Neural crest cell (in vitro differentiated cells): ENCODE measurements around the gene CBX6. TPM values are rescaled to one million over a fixed set of nuclear protein-coding genes. Genes with fewer than 3 reads are reported as not detected.

ENCODE experiments used
- DNase-seq: peaks from one replicate; pipeline ENCODE4 v3.0.0; 2021; ENCODE audit warnings: low read depth, mixed read lengths, low spot score
- H3K27ac Mint-ChIP-seq: one replicate; pipeline ENCODE4 v1.8.0; 2021; ENCODE audit warnings: mild to moderate bottlenecking, mixed read lengths; ENCODE audit not compliant: unreplicated experiment
- H3K27me3 Mint-ChIP-seq: 2 replicates; pipeline ENCODE4 v1.8.0; 2021; ENCODE audit warnings: low read depth, mild to moderate bottlenecking, mixed read lengths
- H3K36me3 Mint-ChIP-seq: 2 replicates; pipeline ENCODE4 v1.8.0; 2021; ENCODE audit warnings: low read depth, mild to moderate bottlenecking, mixed read lengths
- H3K4me1 Mint-ChIP-seq: 2 replicates; pipeline ENCODE4 v1.8.0; 2021; ENCODE audit warnings: mixed read lengths
- H3K4me3 Mint-ChIP-seq: one replicate; pipeline ENCODE4 v1.8.0; 2021; ENCODE audit warnings: mild to moderate bottlenecking, mixed read lengths
- H3K9me3 Mint-ChIP-seq: 2 replicates; pipeline ENCODE4 v1.8.0; 2021; ENCODE audit warnings: mixed read lengths
- CTCF ChIP-seq: fragments of 200-600 bp; sonication (generic); conservative IDR thresholded peaks from 2 replicates; pipeline ENCODE4 v1.5.0; 2021; ENCODE audit warnings: antibody characterized with exemption, mild to moderate bottlenecking
- total RNA-seq: library from RNA; stranded (reverse); gene quantifications from 2 replicates; pipeline ENCODE4 v1.2.1, GENCODE V29; 2021

The CBX6 gene
- total RNA-seq, 1 donor from 2014 or later: 48.2 TPM

DNA sequence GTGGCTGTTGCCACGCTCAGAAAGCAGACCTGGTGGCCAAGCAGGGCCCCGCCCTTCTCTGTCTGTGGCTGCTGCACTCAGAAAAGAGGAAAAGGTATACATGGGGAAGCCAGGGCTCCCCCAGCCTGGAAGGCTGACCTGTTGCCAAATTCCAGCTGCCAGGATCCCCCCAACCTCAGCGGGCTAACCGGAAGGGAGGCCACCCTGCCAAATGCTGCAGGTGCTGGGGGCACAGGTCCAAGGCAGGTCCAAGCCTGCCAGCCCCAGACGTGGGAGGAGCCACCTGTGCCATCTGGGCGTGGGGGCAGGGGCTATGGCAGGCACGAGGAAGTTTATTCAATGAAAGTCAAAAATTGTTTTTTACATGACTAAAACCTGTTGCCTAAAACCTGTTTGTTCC lies 30.8 kb downstream of the CBX6 start:
- Mint-ChIP-seq H3K27ac (no peak overlapping the region), H3K27me3 (peaks cover 64% of the 10 kb centered on the region)
- no peak for TF ChIP-seq CTCF

GRCh38 chr22:38840129-38840528 lies 31.9 kb downstream of the CBX6 start:
- Mint-ChIP-seq H3K27ac (no peak overlapping the region), H3K4me3 (peak overlapping the region; percentile 50), H3K4me1 (peaks cover 4% of the 10 kb centered on the region), H3K27me3 (peaks cover 63% of the 10 kb centered on the region), H3K36me3 (no peaks in the 10 kb centered on the region), H3K9me3 (no peaks in the 10 kb centered on the region)
- TF ChIP-seq CTCF: no peak
- DNase-seq: no peak

More for the DNA sequence above, 30.8 kb downstream of the CBX6 start:
- no peaks in the 10 kb centered on the region for H3K9me3 Mint-ChIP-seq
- H3K4me3 Mint-ChIP-seq: no peak overlapping the region
- no peaks in the 10 kb centered on the region for H3K36me3 Mint-ChIP-seq
- no peak for DNase-seq
- H3K4me1 Mint-ChIP-seq: peaks cover 4% of the 10 kb centered on the region

- Mint-ChIP-seq H3K36me3 (no peaks in the 10 kb centered on the region), H3K4me1 (peaks cover 4% of the 10 kb centered on the region), H3K4me3 (peak overlapping the region; percentile 50), H3K27ac (no peak overlapping the region), H3K27me3 (peaks cover 61% of the 10 kb centered on the region), H3K9me3 (no peaks in the 10 kb centered on the region)
- DNase-seq: no peak
- no peak for TF ChIP-seq CTCF
Measured at GRCh38 chr22:38839686-38840085, 32.3 kb downstream of the CBX6 start.

DNA sequence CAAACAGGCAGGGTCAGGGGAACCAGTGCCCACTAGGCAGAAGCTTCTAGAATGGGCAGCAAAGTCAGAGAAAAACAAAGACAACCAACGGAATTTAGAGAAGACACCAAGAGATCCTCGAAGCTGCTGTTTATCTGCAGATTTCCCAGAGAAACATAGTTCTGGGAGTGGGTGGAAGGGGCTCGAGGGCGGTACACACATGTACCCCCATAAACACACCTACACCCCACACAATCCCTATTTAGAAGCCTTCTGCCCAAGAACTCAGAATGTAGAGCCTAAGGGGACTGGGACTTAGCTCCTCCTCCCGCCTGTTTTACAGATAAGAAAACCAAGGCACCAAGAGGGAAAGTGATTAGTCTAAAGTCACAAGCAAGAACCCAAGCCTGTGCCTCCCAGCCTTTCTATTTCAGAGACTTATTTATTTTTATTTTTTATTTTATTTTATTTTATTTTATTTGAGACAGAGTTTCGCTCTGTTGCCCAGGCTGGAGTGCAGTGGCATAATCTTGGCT lies 34.5 kb downstream of the CBX6 start:
- no peaks in the 10 kb centered on the region for H3K9me3 Mint-ChIP-seq
- H3K27ac Mint-ChIP-seq: no peak overlapping the region
- no peak for DNase-seq
- H3K36me3 Mint-ChIP-seq: no peaks in the 10 kb centered on the region
- no peak for TF ChIP-seq CTCF
- H3K27me3 Mint-ChIP-seq: peaks cover 59% of the 10 kb centered on the region
- H3K4me1 Mint-ChIP-seq: no peaks in the 10 kb centered on the region
- H3K4me3 Mint-ChIP-seq: no peak overlapping the region

DNA sequence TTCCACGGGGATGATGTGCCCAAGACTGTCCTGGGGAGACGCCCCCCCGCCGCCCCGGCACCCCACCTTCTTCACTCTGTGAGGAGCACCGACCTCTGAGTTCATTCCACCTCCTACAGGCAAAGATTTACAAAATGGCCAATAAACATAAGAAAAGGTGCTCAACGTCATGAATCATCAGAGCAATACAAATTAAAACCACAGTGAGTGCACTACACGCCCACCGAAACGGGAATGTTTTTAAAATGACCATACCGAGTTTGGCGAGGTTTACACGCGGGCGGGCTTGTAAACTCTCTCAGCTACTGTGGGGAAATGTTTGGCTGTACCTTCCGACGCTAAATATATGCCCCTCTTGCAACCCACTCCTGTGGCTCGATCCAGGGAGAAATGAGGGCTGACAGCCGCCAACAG lies 36.1 kb downstream of the CBX6 start:
- no peaks in the 10 kb centered on the region for H3K36me3 Mint-ChIP-seq
- H3K4me1 Mint-ChIP-seq: no peaks in the 10 kb centered on the region
- H3K4me3 Mint-ChIP-seq: no peak overlapping the region
- TF ChIP-seq CTCF: no peak
- H3K27me3 Mint-ChIP-seq: peaks cover 47% of the 10 kb centered on the region
- no peaks in the 10 kb centered on the region for H3K9me3 Mint-ChIP-seq
- DNase-seq: no peak
- H3K27ac Mint-ChIP-seq: no peak overlapping the region

DNA sequence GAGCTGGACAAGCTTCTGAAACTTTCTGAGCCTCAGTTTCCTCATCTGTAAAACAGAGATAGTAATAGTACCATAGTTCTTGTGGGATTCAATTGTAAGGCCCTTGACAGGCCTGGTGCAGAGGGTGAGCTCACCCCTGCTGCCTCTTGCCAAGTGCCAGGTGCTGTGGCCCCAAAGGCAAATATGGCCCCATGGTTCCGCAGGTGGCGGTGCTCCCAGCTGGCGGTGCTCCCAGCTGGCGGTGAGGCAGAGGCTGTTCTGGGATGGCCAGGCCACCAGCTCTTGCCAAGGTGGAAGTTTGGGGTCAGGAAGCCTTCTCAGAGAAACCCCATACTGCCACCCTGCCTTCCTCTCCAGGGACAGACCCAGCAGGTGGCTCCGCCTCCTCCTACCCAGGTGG lies 37.0 kb downstream of the CBX6 start:
- H3K4me3 Mint-ChIP-seq: no peak overlapping the region
- no peaks in the 10 kb centered on the region for H3K4me1 Mint-ChIP-seq
- H3K9me3 Mint-ChIP-seq: no peaks in the 10 kb centered on the region
- no peak for DNase-seq
- H3K36me3 Mint-ChIP-seq: no peaks in the 10 kb centered on the region
- peaks cover 38% of the 10 kb centered on the region for H3K27me3 Mint-ChIP-seq
- no peak for TF ChIP-seq CTCF
- H3K27ac Mint-ChIP-seq: no peak overlapping the region
